Tibial nerve (tissue), 4 donors: ENCODE measurements around the gene ATP6V1E1.

Source experiments
- EP300 ChIP-seq, 2 donors: sonication (generic); formaldehyde crosslinking; IDR thresholded peaks; one replicate each; pipeline ENCODE4 v1.6.1; 2017; ENCODE audit warnings: antibody characterized with exemption in 2 of 2, mild to moderate bottlenecking in 1 of 2
- POLR2A ChIP-seq, 2 donors: fragments of 450-650 bp; IDR thresholded peaks; one replicate each; pipeline ENCODE4 v1.6.1; 2017; ENCODE audit warnings: antibody characterized with exemption in 2 of 2, mild to moderate bottlenecking in 2 of 2, moderate library complexity in 2 of 2
- TF ChIP-seq, protein P1 (sequence below), 5 experiments: fragments of 200-600 bp in 3 of 5; fragments of 450-650 bp in 2 of 5; sonication (generic) in 3 of 5; IDR thresholded peaks; one replicate each; pipeline ENCODE4 v1.5.1; 2016 to 2019; ENCODE audit warnings: antibody characterized with exemption in 5 of 5, mild to moderate bottlenecking in 3 of 5, moderate library complexity in 2 of 5

DNA sequence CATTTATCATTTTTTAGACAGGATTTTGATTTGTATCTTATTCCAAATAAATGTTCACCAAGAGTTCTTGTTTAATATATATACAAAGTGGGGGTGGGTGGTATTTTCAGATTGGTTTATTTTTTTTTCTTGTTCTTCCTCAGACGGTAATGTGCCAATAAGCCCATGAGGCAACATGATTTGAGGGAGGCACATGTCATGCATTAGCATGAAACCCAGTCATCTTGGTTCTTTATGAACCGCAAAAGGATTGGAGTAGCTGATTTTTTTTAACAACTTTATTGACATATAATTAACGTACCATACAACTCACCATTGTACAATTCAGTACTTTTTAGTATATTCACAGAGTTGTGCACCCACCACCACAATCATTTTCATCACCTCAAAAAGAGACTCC is 12.7 kb upstream of the ATP6V1E1 start:
- TF ChIP-seq, protein P1, sequence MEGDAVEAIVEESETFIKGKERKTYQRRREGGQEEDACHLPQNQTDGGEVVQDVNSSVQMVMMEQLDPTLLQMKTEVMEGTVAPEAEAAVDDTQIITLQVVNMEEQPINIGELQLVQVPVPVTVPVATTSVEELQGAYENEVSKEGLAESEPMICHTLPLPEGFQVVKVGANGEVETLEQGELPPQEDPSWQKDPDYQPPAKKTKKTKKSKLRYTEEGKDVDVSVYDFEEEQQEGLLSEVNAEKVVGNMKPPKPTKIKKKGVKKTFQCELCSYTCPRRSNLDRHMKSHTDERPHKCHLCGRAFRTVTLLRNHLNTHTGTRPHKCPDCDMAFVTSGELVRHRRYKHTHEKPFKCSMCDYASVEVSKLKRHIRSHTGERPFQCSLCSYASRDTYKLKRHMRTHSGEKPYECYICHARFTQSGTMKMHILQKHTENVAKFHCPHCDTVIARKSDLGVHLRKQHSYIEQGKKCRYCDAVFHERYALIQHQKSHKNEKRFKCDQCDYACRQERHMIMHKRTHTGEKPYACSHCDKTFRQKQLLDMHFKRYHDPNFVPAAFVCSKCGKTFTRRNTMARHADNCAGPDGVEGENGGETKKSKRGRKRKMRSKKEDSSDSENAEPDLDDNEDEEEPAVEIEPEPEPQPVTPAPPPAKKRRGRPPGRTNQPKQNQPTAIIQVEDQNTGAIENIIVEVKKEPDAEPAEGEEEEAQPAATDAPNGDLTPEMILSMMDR (IDR thresholded peaks at IDR 0.05): no peak
- TF ChIP-seq POLR2A (IDR thresholded peaks at IDR 0.05) (no peak), EP300 (IDR thresholded peaks at IDR 0.05) (no peak)
